GM12873 (cell line): ENCODE measurements around the gene LTF.

Experiments
- CTCF ChIP-seq: IDR thresholded peaks from 2 replicates; pipeline ENCODE4 v1.5.1; 2012; ENCODE audit warnings: low read depth, mild to moderate bottlenecking, moderate library complexity, low read length, control low read depth; ENCODE audit not compliant: insufficient read depth; ENCODE audit errors: missing control alignments

The LTF gene

DNA sequence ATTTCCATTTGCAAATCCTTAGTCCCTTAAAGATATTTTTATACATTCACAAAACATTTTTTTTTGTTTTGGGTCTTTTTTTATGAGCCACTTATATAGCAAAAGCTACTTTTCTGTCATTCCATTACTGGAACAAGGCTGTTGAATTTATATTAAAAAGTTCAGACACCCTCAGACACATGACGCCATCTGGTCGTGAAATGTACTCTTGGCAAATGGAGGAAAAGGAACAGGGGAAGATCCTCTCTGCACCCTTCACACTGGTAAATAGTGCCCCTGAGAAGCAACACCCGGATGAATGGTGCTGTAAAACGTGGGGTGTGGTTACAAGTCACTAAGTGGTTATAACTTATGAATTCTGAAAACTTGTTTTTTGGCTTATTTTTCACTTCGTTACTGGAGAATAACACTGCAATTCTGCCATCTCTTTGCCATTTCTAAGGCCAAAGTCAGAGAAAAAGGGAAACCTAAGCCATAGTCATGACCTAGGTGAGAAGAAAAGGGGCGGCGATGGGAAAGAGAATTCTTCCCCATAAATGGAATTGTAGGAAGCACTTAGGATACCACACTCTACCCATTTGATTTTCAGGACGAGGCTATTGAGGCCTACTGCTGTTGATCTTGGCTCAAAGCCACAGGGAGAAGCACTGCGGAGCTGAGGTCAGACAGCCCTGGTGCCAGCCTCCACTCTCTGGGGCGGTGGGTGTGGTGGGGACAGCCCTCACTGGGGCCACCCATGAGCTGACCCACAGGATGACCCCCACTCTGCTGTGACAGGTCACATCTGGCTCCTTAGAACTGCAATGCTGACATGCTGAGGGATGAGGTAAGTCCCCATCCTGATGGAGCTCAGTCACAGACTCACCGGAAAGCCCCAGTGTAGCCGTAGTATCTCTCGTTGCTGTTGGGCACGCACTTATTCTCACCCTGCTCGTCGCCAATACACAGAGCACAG lies 21.9 kb downstream of the LTF start:
- no peak for TF ChIP-seq CTCF

DNA sequence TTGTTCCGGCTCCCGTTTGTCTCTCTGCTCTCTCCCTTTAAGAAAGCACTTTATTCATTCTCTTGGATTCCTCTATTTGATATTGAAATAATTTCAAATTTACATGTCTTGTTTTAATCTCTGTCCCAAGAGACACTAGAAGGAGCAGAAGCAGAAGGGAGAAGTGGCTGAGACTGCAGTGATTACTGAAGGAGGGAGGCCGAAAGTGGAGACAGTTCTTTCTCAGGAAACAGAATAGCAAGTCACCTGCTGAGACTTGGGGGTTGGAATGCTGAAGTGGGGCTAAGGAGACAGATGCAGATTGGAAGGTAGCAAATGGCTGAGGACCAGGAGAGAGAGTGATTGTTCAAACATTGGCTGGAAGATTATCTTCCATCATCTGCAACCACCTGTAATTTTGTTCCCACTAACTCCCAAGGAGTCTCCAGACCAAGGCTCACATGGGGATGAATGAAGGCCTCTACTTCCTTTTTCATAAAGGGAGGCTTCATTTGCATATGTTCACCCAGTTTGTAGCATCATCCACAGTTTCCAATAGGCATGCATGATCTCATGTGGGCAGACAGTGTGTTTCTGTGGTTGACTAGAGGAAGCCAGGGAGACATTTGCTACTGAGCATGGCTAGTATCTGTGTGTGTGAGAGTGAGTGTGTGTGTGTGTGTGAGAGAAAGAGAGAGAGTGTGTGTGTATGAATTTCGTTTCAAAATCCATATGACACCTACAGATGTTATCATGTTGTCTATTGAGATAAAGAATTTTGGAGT lies 24.0 kb downstream of the LTF start:
- TF ChIP-seq CTCF, result no peak

- TF ChIP-seq CTCF, result no peak
Measured at GRCh38 chr3:46438831-46439230, 25.9 kb downstream of the LTF start.

DNA sequence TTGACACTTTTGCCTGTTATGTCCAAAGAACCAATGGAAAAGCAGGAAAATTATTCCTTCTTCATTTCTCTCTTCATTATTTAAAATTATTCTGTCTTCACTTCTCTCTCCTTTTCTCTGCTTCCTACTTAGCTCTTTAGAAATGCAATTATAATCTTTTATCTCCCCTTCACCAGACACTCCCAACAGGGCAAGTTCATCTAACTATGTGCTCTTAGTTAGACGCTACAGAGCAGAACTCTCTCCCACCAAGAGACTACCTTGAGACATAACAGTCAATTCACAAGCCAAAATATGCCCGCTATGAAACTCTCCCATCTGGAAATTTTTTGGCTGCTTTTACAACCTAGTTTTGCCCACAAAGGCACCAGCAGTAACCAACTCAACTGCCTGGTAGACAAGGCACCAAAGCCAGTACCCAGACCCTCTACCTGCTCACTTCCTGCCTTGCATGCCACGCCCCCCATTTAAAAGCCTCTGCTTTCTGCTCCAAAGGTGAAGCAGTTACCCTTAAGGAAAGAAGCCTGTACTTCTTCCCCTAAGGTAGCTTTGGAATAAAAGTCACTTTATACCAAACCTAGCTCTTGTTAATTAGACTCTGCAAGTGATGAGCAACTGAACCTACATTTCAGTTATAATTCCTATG lies 29.5 kb downstream of the LTF start:
- no peak for TF ChIP-seq CTCF

DNA sequence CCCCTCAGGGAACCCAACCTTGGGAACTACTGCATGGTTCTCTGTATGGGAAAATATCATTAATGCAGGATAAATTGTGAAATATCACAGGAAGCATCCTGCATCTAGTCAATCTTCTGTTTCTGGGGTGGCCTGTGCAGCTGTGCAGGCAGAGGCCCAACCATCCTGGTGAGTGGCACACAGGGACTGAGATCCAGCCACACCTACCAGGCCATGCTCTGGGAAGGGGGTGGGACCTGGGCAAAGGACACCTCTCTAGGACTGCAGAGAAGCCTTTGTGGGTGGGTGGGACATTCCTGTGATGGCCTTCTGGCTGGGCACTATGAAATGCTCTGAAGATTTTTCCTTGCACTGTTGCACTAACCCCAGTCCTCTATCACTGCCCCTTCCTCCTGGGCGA lies 30.9 kb downstream of the LTF start:
- no peak for TF ChIP-seq CTCF

GRCh38 chr3:46429671-46430070 lies 35.0 kb downstream of the LTF start:
- TF ChIP-seq CTCF, result no peak

- TF ChIP-seq CTCF, result no peak
Measured at GRCh38 chr3:46429250-46429649, 35.5 kb downstream of the LTF start.
